Measurements from ENCODE around the gene ABHD2.

The ABHD2 gene

GRCh38 chr15:89171136-89172072 is 83.1 kb downstream of the ABHD2 start:
- no peak for FAIRE-seq

GRCh38 chr15:89172921-89173320 is 84.7 kb downstream of the ABHD2 start:
- no peak for FAIRE-seq

GRCh38 chr15:89174476-89174875 is 86.2 kb downstream of the ABHD2 start:
- FAIRE-seq = no peak

- no peak for FAIRE-seq
These were observed 87.4 kb downstream of the ABHD2 start for GRCh38 chr15:89175617-89176191.

- FAIRE-seq = no peak
These were observed 88.9 kb downstream of the ABHD2 start for GRCh38 chr15:89177116-89177515.

GRCh38 chr15:89177633-89178306 is 89.5 kb downstream of the ABHD2 start:
- no peak for FAIRE-seq

- no peak for FAIRE-seq
These were observed 90.2 kb downstream of the ABHD2 start for GRCh38 chr15:89178307-89178977.

GRCh38 chr15:89179966-89180875 is 92.0 kb downstream of the ABHD2 start:
- FAIRE-seq = no peak

GRCh38 chr15:89184357-89184756 is 96.1 kb downstream of the ABHD2 start:
- no peak for FAIRE-seq

- FAIRE-seq = no peak
These were observed 96.8 kb downstream of the ABHD2 start for GRCh38 chr15:89184886-89185526.

GRCh38 chr15:89186803-89187202 is 98.5 kb downstream of the ABHD2 start:
- no peak for FAIRE-seq

- FAIRE-seq = no peak
These were observed 99.2 kb downstream of the ABHD2 start for GRCh38 chr15:89187301-89187985.

- FAIRE-seq = no peak
These were observed 99.8 kb downstream of the ABHD2 start for GRCh38 chr15:89187986-89188514.

GRCh38 chr15:89192136-89192535 is 103.9 kb downstream of the ABHD2 start:
- FAIRE-seq = no peak

GRCh38 chr15:89192766-89193165 is 104.5 kb downstream of the ABHD2 start:
- FAIRE-seq = no peak

GRCh38 chr15:89194608-89195007 is 106.4 kb downstream of the ABHD2 start:
- no peak for FAIRE-seq

GRCh38 chr15:89195836-89196235 is 107.6 kb downstream of the ABHD2 start:
- FAIRE-seq = no peak

GRCh38 chr15:89196241-89196640 is 108.0 kb downstream of the ABHD2 start:
- no peak for FAIRE-seq

GRCh38 chr15:89196994-89197393 is 108.7 kb downstream of the ABHD2 start:
- FAIRE-seq = no peak

GRCh38 chr15:89197503-89197971 is 109.3 kb downstream of the ABHD2 start:
- FAIRE-seq = no peak

- no peak for FAIRE-seq
These were observed 109.9 kb downstream of the ABHD2 start for GRCh38 chr15:89198196-89198595.

Measured in TTC549 (cell line).